Measurements from ENCODE around the gene DDX18.

DDX18 gene

DNA sequence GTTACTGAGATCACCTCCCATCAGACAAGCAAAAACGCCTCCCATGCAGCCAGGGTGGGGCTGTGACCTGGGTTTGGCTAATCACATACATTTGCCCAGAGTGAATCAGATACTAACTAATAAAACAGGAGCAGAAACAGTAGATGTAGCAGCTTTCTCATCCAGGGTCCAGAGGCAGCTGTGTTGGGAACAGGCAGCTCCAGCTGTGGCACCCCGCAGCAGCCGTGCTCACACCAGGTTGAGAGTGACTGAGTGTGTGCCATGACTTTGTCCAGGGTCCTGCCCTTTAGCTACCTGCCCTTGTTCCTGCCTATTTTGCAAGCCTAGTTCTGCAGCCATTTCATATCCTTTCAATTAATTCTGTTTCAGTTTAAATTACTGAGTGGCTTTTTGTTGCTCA, 20.5 kb downstream of the DDX18 start:
- DNase-seq (ENCODE audit: low read depth, low spot score): no peak

DNA sequence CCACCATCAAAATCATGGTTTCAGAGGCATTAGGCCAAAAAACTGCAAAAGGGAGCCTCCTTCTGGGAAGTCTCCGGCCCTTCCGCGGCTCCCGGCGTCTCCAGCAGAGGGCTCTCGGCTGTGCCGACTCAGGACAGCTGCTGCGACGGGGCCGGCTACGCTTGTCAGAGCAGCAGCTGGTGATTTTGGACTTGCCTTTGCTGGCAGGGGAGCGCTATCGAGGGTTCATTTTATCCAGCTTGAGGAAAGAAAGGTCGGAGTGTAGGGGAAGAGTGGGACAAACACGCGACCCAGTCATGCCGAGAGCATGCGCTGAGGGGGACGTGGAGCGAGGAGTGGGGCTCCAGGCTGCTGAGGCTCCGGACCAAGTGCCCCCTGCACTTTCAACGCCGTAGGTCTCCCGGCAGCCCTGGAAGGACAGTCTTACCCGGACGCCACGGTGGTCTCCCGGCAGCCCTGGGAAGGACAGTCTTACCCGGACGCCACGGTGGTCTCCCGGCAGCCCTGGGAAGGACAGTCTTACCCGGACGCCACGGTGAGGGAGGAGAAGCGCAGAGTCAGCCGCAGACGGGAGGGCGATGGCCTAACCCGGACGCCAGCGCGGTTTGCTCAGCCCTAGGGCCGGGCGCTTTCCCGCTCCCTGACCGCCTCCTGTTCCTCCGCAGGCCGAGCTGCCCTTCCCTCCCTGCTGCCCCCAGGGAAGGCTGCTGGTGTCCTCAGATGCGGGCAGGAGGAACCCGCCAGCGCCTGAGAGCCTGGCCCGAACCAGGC, 21.7 kb downstream of the DDX18 start:
- DNase-seq (ENCODE audit: low read depth, low spot score): peak; percentile 69

DNA sequence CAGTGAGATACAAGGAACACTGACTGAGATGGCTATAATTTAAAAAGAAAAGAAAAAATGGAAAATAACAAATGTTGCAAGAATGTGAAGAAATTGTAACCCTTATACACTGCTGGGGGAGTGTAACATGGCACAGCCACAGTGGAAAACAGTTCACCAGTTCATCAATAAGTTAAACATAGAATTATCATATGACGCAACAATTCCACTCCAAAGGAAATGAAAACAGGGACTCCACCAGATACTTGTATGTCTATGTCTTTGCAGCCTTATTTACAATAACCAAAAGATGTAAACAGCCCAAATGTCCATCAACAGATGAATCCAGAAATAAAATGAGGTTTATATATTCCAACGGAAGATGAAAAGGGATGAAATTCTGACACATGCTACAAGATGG, 30.8 kb downstream of the DDX18 start:
- DNase-seq (ENCODE audit: low read depth, low spot score): no peak

DNA sequence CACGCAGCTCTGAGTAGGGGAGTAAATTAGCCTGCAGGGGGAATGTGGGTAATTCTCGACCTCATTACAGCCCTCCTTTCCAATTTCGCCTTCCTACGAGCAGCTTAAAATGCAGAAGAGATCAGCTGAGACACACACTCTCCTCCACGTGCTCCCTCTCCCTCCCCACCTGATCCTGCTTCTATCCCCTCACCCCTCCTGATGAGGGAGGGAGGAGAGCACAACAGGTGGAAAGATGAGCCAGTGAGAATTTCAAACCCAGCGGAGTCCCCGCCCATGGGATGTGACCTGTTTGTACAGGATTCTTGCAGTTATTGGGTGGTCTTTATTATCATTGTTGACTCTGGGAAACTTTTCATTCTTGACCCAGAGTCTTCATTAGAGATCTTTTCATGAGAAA, 35.5 kb downstream of the DDX18 start:
- DNase-seq (ENCODE audit: low read depth, low spot score): no peak

DNA sequence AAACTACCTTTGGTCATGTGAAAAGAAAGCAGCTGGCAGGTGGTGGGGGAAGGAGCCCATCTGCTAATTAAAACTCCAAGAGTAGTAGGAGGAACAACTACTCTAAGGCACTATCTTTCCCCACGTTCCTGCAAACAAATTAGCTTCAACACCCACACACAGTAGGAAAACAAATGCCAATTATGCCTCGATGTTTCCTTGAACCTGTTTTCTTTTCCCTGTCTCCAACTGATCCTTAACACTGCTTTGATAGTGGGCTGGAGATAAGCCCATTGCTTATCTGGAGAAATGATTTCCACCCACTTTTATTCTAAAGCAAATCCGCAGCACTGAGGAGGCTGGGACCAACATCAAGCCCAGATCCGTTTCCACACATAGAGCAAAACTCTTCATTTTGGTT, 36.0 kb downstream of the DDX18 start:
- no peak for DNase-seq (ENCODE audit: low read depth, low spot score)

DNA sequence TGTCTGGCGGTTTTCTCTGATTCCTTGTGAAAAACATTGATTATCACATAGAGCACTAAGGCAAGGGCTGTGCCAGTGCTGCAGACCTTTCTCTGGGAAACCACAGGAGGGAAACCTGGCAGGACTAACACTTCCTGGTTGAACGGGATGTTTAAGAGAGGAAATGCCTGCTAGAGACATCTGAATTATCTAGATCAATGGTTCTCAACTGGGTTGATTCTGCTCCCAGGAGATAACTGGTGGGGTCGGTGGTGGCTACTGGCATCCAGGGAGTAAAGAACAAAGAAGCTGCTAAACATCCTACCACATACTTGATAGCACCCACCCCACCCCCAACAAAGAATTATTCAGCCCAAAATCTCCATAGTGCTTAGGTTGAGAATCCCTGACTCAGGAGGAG, 37.5 kb downstream of the DDX18 start:
- DNase-seq (ENCODE audit: low read depth, low spot score): no peak

DNA sequence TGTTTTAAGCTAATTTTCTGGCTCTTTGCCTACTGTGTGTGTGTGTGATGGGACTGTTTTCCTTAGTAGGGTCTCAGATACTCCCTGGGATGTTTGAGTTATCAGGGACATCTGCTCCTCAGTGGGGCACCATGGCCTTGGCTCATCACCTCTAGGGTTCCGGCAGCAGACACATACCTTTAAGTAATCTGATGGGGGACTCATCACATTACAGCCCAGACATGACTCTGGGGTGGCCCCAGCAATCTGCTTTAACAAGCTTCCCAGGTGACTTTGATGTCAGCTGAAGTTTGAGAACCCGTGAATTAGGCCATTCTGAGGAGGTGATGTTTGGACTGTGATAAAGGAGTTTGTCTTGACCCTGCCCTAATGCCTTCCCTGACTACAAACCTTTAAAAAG, 38.8 kb downstream of the DDX18 start:
- DNase-seq (ENCODE audit: low read depth, low spot score): no peak

DNA sequence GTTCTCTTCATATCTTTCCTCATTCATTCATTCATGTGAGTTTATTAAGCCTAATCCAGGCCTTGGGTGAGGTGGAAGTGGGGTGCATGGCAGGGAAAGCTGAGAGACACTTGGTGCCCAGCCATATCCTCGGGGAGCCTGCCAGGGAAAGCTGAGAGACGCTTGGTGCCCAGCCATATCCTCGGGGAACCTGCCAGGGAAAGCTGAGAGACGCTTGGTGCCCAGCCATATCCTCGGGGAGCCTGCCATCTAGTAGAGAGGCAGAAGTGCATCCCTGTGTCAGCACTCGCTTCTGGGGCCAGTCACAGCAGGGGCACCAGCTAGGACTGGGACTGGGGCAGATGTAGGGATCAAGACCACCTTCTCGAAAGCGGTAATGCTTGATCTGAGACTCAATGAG, 39.4 kb downstream of the DDX18 start:
- no peak for DNase-seq (ENCODE audit: low read depth, low spot score)

DNA sequence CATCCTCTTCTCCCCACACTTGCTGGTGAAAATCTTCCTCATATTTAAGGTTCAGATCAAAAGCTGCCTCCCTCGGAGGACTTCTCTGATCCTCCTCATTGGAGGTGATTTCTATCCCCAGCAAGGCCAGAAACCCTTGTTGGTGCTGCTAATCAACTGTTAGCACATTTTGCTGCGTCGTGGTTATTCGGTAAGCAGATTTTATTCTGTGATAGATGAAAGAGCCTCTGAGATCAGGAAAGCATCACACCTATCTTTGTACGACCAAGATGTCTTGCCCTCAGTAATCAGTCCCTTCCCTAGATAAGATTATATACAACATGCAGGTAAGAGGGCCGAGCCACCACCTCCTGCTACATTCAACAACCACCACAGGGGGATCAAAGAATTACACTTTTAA, 40.1 kb downstream of the DDX18 start:
- DNase-seq (ENCODE audit: low read depth, low spot score): no peak

DNA sequence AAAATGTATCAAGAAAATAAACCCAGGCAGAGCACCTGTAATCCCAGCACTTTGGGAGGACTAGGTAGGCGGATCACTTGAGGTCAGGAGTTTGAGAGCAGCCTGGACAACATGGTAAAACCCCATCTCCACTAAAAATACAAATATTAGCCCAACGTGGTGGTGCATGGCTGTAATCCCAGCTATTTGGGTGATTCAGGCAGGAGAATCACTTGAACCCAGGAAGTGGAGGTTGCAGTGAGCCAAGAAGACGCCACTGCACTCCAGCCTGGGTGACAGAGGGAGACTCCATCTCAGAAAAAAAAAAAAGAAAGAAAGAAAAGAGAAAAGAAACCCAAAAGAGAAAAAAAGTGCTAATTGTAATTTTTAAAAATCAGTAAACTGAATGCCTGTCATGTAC, 41.4 kb downstream of the DDX18 start:
- DNase-seq (ENCODE audit: low read depth, low spot score): no peak

DNA sequence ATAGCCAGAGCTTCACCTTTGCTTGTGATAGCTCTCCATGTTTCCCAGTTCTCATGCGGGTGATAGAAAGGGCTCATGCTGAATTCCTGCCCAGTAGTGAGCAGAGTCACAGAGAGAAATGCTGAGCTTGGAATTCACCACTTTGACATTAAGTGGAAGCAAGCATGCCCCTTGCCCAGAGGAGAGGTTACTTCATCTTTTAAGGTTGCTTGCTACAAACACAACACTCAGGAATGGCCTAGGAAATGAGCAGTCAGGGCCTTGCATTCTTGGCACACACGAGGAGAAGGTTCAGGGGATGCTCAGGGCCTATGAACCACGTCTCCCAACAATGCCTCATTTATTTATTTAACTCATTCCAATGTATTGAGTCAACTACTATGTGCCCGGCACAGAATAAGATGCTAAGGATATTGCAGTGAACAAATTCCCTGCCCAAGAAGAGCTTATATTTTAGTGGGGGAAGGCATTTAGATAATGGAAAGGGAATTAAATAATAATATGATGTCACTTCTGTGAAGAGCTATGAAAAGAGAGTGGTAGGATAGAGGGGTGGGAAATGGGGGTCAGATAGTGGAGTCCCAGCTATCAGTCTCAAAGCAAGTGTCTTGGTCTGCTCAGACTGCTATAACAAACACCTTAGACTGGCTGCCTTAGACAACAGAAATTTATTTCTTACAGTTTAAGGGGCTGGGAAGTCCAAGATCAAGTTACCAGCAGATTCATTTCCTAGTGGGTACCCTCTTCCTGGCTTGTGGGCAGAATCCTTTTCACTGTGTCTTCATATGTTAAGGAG, 42.1 kb downstream of the DDX18 start:
- no peak for DNase-seq (ENCODE audit: low read depth, low spot score)

DNA sequence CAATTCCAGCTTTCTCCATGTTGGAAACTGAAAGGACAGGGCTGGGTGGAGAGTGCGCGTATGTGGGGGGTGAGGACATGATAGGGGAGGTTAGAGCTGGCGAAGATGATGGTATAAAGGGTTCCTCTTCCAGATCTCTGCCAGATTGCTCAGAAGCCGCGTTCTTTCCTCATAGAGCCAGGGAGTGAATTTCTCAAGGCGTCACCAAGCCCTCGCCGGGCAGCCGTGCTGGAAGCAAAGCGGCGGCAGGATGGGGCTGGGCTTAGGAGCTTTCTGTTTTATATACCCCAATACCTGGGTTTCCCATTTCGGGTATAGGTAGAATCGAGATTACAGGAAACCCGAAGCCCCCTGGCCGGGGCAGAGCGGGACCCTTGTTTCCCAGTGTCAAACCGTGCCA, 43.8 kb downstream of the DDX18 start:
- no peak for DNase-seq (ENCODE audit: low read depth, low spot score)

DNA sequence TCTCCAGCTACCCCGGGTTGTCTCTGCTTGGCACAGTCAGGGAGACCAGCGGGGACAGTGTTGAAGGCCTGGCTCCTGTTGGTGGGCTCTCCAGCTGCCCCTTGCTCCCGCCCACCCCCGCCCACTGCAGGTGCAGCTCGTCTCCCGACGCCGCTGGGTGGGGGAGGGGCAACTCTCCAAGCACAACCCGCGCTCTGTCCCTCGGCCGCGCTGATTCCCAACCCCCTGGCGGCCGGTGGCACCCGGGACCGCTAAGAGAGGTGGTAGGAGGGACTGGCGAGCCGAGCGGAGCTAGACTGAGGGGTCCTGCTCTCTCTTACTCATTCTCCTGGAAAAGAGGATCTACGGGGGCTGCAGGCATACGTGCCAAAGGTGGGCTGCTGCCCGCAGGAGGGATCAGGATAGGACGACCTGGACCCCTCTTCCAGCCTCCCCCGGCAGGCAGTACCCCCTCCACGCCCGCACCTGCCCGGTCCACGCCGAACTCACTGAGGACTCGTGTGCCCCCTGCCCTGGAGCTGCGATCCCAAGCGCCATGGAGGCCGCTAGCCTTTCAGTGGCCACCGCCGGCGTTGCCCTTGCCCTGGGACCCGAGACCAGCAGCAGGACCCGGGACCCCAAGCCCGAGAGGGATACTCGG, 44.5 kb downstream of the DDX18 start:
- peak; percentile 32 for DNase-seq (ENCODE audit: low read depth, low spot score)

DNA sequence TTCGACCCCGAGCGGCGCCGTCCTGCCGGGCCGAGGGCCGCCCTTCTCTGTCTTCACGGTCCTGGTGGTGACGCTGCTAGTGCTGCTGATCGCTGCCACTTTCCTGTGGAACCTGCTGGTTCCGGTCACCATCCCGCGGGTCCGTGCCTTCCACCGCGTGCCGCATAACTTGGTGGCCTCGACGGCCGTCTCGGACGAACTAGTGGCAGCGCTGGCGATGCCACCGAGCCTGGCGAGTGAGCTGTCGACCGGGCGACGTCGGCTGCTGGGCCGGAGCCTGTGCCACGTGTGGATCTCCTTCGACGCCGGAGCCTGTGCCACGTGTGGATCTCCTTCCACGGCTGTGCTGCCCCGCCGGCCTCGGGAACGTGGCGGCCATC, 45.0 kb downstream of the DDX18 start:
- DNase-seq (ENCODE audit: low read depth, low spot score): no peak

DNA sequence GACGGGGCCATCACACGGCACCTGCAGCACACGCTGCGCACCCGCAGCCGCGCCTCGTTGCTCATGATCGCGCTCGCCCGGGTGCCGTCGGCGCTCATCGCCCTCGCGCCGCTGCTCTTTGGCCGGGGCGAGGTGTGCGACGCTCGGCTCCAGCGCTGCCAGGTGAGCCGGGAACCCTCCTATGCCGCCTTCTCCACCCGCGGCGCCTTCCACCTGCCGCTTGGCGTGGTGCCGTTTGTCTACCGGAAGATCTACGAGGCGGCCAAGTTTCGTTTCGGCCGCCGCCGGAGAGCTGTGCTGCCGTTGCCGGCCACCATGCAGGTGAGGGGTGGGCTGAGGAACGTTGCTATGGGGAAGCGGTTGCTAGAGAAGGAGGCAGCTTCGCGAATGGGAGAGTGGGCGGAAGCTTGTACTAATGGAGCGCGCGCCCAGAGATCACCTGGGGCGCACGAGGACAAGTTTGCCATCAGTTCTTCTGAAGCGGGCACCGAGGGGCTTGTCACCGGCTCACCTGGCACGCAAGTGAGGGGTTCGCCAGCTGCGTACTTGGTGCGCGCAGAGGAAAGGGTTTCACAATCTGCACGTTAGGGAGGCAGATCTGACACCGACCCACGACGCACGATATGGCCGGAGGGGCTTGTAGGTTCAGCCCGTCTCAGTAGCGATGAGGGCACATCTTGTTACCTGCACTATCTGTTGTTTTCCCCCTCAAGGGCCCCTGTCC, 45.6 kb downstream of the DDX18 start:
- peak; percentile 26 for DNase-seq (ENCODE audit: low read depth, low spot score)

DNA sequence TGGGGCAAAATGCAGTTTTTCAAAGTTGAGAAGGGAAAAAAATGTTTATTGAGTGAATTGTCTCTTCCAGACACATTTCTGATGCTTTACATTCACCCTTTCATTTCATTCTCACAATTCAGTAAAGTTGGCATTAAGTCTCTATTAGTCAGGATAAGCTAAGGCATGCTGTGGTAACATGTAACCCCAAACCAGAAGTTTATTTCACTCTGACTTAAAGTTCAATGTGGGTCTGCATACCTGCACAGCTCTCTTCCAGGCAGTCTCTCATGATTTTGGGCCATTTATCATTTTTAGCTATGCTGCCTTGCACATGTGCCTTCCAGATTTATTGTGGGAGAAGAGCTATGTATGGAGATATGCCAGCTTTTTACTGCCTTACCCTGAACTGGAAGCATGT, 48.0 kb downstream of the DDX18 start:
- no peak for DNase-seq (ENCODE audit: low read depth, low spot score)

DNA sequence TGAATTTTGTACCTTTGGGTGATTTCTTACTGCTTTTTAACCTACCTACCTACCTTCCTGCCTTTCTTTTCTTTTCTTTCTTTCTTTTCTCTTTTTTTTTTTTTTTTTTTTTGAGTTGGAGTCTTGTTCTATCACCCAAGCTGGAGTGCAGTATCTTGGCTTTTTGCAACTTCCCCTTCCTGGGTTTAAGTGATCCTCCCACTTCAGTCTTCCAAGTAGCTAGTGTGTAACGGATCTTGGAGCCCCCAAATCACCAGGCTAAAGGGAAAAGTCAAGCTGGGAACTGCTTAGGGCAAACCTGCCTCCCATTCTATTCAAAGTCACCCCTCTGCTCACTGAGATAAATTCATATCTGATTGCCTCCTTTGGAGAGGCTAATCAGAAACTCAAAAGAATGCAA, 61.3 kb downstream of the DDX18 start:
- no peak for DNase-seq (ENCODE audit: low read depth, low spot score)

DNA sequence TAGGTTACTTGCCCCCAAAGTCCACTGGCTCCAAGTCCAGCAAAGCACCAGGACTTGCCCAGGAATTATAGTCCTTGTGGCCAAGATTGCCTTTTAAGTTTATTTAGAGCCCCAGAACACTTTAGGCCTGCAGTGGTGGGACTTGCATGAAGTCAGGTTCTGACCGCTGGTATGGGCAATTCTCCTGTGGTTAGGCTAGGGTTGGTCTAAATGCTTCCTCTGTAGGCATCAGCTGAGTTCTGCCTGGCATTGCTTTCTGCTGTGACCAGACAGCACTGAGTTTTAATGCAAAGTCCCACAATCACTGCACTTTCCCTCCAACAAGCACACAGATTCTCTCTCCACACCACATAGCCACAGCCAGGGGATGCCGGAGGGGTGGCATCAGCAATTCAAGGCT, 64.5 kb downstream of the DDX18 start:
- DNase-seq (ENCODE audit: low read depth, low spot score): no peak
